EL (cell line): ENCODE measurements around the gene THAP3.
A peak's percentile ranks its signal among the peaks of the same experiment; 100 is the strongest.

Experiments used
- DNase-seq: peaks from one replicate; pipeline ENCODE4 v3.0.0-alpha.2; 2016

The THAP3 gene, protein sequence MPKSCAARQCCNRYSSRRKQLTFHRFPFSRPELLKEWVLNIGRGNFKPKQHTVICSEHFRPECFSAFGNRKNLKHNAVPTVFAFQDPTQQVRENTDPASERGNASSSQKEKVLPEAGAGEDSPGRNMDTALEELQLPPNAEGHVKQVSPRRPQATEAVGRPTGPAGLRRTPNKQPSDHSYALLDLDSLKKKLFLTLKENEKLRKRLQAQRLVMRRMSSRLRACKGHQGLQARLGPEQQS

DNA sequence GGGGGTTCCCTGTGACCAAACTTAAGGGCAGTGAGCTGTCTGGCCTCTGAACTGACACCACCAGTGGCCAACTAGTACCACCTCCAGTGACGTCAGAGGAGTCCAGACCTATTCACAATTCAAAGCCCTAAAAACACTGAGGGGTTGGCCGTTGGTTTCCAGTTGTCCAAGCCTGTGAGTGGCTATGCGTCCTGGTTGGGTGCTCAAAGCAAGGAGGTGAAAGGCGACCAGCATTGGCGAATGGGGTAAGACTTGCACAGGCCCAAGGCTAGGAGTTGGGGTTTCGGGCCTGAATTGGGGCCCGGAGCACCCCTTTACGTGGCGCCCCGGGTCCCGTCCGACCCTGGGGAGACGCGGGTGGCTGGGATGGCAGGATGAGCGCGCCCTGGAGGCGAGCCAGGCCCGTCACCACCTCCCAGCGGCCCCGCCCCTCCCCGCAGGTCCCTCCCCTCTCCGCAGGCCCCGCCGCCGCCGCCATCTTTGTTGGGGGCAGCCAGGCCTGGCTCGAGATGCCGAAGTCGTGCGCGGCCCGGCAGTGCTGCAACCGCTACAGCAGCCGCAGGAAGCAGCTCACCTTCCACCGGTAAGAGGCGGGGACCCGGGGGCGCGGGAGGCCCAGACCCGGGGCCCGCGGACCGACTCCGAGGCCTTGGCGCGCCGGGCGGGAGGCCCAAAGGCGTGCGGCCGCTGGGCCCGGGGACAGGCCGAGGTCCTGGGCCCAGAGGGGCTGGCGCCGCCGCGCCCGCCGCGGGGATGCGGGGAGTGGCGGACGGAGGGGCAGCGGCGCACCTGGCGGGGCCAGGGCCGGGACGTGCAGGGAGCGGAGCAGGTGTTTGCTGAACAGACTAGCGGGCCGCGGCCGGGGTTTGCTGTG lies at the start of gene THAP3:
THAP3 (plus strand) TSS at position 159 of the 874 bp plus-strand sequence; CDS start at position 510, 351 bp downstream.
- DNase-seq, result peak; percentile 91

DNA sequence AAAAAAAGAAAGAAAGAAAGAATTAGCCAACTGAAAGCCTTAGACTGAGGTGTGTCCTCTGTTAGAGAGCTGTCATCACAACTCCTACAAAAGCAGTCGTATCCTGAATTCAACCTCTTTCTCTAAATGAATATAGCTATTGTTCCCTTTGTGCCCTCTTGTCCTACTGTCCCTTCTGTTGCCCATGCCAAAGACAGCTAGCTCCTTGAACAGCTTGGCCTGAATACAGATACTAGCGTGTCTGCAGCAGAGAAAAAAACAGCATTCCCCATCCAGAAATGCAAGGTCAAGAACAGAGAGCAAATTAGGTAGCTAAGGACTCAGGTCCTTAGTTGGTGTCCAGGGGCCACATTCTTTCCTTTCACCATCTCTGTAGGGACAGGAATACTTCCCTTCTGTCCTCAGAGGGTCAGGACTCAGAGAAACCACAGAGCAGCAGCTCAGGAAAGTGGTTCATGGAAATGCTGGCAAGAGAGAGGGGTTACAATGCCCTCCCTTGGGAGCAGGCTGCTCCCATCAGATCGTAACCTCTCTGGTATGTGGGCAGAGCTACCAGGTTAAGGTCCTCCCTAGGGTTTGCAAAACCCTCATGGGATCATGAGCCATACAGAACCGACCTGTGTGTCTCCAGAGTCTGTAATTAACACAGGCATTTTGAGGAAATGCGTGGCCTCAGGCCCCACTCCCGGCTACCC lies 46.7 kb upstream of the THAP3 start:
- no peak for DNase-seq

DNA sequence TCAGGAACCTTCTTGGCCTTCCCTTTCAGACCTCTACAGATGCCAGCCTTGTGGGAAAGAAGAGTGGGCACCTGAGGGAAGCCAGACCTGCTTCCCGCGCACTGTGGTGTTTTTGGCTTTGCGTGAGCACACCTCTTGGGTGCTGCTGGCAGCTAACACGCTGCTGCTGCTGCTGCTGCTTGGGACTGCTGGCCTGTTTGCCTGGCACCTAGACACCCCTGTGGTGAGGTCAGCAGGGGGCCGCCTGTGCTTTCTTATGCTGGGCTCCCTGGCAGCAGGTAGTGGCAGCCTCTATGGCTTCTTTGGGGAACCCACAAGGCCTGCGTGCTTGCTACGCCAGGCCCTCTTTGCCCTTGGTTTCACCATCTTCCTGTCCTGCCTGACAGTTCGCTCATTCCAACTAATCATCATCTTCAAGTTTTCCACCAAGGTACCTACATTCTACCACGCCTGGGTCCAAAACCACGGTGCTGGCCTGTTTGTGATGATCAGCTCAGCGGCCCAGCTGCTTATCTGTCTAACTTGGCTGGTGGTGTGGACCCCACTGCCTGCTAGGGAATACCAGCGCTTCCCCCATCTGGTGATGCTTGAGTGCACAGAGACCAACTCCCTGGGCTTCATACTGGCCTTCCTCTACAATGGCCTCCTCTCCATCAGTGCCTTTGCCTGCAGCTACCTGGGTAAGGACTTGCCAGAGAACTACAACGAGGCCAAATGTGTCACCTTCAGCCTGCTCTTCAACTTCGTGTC lies 45.9 kb upstream of the THAP3 start:
- no peak for DNase-seq

DNA sequence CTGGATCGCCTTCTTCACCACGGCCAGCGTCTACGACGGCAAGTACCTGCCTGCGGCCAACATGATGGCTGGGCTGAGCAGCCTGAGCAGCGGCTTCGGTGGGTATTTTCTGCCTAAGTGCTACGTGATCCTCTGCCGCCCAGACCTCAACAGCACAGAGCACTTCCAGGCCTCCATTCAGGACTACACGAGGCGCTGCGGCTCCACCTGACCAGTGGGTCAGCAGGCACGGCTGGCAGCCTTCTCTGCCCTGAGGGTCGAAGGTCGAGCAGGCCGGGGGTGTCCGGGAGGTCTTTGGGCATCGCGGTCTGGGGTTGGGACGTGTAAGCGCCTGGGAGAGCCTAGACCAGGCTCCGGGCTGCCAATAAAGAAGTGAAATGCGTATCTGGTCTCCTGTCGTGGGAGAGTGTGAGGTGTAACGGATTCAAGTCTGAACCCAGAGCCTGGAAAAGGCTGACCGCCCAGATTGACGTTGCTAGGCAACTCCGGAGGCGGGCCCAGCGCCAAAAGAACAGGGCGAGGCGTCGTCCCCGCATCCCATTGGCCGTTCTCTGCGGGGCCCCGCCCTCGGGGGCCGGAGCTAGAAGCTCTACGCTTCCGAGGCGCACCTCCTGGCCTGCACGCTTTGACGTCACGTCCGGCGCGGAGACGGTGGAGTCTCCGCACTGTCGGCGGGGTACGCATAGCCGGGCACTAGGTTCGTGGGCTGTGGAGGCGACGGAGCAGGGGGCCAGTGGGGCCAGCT lies 45.1 kb upstream of the THAP3 start, which contains the start of gene ZBTB48:
ZBTB48 (plus strand) TSS at position 621 of the 745 bp plus-strand sequence. CDS start 616 bp downstream, outside the sequence.
- DNase-seq, result peak; percentile 98

DNA sequence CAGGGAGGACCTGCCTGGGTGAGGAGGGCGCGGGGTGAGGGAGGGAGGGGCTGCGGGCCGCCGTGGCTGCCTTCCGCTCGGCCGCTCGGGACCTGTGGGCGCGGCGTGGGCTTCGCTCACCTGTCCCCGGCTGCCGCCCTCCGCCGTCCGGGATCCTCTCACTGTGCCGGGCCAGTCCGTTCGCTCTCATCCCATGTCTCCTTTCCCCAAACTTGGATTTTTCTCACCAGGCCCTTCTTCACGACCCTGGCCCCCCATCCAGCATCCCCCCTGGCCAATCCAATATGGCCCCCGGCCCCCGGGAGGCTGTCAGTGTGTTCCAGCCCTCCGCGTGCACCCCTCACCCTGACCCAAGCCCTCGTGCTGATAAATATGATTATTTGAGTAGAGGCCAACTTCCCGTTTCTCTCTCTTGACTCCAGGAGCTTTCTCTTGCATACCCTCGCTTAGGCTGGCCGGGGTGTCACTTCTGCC lies 44.5 kb upstream of the THAP3 start:
- DNase-seq, result no peak

DNA sequence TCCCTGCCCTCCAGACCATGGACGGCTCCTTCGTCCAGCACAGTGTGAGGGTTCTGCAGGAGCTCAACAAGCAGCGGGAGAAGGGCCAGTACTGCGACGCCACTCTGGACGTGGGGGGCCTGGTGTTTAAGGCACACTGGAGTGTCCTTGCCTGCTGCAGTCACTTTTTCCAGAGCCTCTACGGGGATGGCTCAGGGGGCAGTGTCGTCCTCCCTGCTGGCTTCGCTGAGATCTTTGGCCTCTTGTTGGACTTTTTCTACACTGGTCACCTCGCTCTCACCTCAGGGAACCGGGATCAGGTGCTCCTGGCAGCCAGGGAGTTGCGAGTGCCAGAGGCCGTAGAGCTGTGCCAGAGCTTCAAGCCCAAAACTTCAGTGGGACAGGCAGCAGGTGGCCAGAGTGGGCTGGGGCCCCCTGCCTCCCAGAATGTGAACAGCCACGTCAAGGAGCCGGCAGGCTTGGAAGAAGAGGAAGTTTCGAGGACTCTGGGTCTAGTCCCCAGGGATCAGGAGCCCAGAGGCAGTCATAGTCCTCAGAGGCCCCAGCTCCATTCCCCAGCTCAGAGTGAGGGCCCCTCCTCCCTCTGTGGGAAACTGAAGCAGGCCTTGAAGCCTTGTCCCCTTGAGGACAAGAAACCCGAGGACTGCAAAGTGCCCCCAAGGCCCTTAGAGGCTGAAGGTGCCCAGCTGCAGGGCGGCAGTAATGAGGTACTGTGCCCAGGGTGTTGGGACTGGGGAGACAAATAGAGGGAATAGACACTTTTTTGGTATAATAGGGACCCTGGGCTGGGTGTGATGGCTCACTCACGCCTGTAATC lies 43.9 kb upstream of the THAP3 start:
- DNase-seq, result no peak

DNA sequence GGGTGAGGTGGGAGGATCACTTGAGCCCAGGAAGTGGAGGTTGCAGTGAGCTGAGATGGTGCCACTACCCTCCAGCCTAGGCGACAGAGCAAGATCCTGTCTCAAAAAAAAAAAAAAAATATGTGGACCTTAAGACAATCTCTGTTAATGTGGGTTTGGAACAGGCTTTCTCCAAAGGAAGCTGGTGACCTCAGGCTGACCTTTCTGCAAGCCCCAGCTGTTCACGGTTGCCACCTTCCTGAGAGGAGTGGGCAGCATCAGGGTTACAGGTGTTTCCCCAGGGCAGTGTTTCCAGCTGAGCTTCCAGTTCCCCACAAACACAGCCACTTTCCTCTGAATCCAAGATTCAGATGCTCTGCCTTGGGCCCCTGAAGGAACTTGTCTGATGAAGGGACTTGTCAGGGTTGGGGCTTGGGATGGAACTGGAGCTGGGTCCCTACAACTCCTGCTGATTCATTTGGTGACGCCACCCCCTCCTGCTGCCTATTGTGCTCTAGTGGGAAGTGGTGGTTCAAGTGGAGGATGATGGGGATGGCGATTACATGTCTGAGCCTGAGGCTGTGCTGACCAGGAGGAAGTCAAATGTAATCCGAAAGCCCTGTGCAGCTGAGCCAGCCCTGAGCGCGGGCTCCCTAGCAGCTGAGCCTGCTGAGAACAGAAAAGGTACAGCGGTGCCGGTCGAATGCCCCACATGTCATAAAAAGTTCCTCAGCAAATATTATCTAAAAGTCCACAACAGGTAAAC lies 42.9 kb upstream of the THAP3 start:
- no peak for DNase-seq

DNA sequence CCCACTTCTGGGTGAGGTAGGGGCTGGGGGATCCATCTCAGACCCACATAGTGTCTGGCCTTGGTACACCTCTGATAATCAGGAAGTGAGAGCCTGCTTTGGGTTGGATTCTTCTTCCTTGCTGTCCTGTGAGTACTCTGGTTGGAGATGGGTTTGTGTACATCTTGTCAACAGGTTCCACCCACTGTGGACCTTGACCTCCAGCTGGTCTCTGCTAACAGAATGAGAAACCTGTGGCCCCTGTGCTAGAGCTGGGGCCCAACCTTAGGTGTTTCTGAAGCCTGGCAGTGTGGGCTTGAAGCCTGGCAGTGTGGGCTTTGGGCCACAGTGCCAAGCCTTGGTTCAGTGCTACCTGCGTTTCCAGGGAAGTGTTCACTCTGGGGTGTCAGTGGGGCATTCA lies 42.3 kb upstream of the THAP3 start:
- no peak for DNase-seq

DNA sequence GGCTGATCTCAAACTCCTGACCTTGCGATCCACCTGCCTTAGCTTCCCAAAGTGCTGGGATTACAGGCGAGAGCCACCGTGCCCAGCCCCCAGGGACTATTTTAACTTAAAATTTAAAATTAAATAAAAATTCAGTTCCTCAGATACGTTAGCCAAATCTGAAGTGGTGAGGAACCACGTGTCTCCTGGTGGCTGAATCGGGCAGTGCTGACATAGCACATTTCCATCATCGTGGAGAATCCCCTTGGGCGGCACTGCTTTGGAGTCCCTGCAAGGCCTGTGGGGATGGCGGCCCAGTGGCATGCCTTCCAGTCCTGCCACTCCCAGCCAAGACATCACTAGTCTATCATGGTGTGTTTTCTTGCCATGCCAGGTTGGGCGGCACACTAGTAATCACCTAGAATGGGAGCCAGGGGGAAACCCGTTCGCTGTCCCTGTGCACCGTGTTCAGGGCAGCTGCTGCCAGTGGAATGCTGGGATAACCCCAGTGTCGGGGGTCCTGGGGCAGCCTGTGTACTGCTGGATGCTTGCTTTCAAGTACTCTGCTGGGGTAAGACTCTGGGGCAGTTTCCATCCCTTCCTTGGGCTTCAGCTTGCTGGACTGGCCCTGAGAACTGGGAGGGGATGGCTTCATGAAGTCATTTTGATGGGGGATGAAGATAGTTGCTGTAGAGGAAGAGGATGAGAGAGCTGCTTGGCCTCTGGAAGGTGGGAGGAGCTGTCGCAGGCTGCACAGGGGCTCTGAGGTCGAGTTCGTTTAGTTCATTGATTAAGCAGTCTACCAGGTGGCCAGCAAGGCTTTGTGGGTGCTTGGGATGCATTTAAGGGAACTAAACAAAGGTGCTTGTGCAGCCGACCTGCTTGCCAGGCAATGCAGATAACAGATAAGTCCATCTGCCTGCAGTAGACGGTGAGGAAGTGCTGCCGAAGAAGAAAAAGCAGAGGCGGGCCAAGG lies 40.3 kb upstream of the THAP3 start:
- DNase-seq, result no peak

DNA sequence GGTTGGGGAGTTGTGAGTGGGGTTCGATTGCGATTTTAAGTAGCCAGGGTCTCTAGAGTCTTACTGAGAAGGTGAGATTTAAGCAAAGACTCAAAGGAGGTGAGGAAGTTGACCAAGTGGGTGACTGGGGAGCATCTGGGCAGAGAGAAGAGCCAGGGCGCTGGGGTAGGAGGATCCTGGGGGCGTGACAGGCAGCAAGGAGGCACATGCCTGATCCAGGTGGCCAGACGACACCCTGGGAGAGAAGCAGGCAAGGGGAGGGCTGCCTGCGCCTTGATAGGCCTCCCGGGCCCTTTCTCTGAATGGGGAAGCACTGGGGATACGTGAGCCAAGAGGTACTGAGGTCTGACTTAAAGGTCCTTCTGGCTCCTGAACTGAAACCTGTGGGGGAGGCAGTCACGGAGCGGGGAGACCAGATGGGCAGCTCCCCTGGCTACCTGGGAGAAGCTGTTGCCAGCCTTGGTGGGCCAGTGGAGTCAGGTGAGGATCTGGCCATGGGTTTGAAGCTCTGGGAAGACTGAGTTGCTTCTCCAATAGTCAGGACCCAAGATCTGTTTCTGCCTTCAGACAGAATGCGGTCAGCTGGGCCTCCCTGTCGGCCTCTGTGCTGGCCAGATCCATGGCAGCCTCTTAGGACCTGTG lies 39.5 kb upstream of the THAP3 start:
- DNase-seq, result no peak

DNA sequence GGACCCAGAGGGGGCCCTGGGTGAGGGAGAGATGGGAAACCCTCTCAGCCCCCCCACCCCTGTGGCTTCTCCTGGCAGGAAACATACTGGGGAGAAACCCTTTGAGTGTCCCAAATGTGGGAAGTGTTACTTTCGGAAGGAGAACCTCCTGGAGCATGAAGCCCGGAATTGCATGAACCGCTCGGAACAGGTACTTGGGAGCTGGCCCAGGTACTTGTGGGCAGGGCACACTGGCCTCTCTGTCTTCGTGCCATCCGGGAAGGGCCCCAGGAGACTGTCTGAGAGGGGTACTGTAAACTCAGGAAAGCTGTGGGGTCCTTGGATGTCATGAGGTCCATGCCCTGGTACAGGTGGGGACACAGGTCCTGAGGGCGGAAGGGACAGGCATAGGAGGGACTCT lies 38.8 kb upstream of the THAP3 start:
- DNase-seq, result no peak

DNA sequence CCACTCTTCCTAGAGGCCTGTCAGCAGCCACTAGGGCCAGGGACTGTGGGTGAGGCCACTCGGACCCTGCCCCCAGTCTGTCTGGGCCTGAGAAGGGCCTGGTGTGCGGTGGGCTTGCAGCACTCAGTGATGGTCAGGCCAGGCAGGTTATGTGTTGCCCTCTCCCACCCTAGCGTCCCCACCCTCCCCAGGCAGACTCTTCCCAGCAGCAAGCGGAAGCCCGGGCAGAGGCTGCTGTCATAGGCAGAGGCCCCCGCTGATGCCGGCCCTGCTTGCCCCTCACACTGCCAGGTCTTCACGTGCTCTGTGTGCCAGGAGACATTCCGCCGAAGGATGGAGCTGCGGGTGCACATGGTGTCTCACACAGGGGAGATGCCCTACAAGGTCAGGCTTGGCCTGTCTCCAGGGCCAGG lies 38.3 kb upstream of the THAP3 start:
- no peak for DNase-seq

DNA sequence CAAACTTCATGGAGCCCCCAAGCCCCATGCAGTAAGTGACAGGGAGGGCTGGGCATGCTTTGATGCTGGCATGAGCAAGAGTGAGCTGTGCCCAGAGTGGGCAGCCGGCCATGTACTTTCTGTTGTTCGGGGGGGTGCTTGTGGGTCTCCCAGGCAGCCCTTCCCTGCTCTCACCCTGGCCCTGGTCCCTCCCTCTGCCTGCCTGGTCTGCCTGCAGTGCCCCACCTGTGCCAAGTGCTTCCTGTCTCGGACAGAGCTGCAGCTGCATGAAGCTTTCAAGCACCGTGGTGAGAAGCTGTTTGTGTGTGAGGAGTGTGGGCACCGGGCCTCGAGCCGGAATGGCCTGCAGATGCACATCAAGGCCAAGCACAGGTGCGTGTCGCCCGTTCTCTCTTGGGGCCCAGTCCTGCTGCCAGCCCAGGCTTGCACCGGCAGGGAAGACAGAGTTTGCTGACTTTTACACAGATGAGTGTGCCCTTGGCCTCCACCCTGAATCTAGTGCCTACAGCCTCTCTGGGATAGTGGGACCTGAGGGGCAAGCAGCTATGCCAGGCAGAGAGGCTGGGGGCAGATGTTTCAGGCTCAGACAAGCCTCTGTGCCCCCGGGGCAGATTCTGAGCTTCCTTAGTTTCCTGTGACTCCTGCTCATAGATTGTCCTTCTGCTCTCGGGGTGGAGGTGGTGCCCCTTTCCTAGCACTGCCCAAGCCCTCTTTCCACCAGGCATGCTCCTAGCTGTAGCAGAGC lies 37.2 kb upstream of the THAP3 start:
- no peak for DNase-seq

DNA sequence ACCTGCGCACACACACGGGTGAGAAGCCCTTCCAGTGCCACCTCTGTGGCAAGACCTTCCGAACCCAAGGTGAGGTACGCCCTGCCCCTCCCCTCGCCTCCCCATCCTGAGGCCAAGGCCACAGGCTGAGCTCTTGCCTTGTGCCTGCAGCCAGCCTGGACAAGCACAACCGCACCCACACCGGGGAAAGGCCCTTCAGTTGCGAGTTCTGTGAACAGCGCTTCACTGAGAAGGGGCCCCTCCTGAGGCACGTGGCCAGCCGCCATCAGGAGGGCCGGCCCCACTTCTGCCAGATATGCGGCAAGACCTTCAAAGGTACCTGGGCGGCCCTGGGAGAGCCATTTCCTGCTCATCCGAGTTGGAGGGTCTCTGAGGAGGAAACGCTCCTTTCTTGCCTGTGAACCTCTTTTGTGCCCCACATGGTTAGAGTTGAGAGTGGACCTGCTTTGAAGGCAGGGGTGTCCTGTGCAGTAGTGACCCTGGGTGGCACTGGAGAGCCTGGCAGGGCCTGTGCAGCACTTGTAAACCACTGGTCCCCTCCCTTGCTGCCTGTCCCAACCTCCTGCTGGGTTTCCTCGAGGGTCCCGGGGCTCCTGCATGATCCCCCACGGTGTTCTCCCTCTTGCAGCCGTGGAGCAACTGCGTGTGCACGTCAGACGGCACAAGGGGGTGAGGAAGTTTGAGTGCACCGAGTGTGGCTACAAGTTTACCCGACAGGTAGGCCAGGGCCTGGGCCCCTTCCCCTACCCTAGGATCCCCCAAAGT lies 36.4 kb upstream of the THAP3 start:
- no peak for DNase-seq

DNA sequence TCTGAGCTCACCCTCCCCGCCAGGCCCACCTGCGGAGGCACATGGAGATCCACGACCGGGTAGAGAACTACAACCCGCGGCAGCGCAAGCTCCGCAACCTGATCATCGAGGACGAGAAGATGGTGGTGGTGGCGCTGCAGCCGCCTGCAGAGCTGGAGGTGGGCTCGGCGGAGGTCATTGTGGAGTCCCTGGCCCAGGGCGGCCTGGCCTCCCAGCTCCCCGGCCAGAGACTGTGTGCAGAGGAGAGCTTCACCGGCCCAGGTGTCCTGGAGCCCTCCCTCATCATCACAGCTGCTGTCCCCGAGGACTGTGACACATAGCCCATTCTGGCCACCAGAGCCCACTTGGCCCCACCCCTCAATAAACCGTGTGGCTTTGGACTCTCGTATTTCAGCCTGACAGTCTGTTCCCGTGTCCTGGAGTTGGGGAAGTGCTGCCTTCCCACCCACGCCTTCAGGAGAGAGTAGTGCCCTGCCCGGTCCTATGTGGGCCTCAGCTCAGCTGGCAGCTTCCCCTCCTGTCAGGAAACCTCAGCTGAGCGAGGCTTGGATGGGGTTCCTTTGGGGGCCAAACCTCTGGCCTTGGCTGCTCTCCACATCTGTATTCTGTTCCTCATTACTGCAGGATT lies 35.7 kb upstream of the THAP3 start:
- DNase-seq, result no peak

DNA sequence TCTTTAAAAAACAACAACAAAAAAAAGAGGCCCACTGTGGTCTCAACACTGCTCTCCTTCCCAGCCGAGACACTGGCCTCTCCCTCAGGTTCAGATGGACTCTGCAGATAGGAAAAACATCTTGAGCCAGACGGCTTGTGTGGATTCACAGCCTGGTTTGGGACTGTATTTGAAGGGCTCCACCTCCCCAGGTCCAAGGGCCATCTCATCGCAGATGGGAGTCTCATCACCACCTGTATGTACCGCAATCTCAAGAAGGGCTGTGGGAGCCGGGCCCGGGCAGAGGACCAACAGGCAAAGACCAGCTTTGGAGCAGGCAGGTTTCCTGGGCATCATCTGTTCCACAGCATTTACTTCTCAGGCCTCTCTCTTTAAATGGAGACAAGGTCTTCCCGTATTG lies 34.6 kb upstream of the THAP3 start:
- no peak for DNase-seq

DNA sequence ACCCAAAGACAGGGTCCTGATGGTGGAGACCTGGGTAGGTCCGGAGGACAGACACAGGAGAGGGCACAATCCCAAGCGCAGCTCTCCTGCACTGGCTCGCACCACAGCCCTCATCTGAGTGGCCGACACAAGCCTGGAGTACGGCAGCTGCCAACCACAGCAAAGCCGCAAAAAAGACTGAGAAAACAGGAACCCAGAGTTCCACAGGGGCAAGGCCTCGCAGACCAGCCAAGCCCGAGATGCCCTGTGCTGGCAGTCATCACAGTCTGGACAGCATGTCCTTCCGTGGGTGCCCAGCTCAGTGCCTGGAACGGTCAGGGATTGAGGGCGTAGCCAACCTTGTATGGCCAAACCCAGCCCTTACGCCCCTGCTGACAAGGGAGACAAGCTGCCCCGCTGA lies 33.4 kb upstream of the THAP3 start:
- DNase-seq, result no peak
